H9 (cell line): ENCODE measurements around the gene OR2L2. TPM values are rescaled to one million over a fixed set of nuclear protein-coding genes. Genes with fewer than 3 reads are reported as not detected.

Experiments used
- DNase-seq: peaks from one replicate; pipeline ENCODE4 v3.0.0-alpha.2; 2017
- H2AFZ ChIP-seq: one replicate; pipeline ENCODE4 v1.6.1; 2013; ENCODE audit warnings: mild to moderate bottlenecking, low read length, control low read depth, moderate library complexity
- H2AK5ac ChIP-seq: 2 replicates; pipeline ENCODE4 v1.6.1; 2013; ENCODE audit warnings: low read length, control low read depth, mixed read lengths; ENCODE audit not compliant: insufficient read length
- H2BK120ac ChIP-seq: one replicate; pipeline ENCODE4 v1.6.1; 2013; ENCODE audit warnings: low read depth, mild to moderate bottlenecking, low read length, control low read depth, inconsistent platforms; ENCODE audit not compliant: poor library complexity, severe bottlenecking
- H2BK12ac ChIP-seq: 2 replicates; pipeline ENCODE4 v1.6.1; 2013; ENCODE audit warnings: low read length, control low read depth, mixed read lengths, low read depth; ENCODE audit not compliant: insufficient read length
- H2BK15ac ChIP-seq: 2 replicates; pipeline ENCODE4 v1.6.1; 2013; ENCODE audit warnings: low read depth, low read length, control low read depth
- H2BK20ac ChIP-seq: one replicate; pipeline ENCODE4 v1.6.1; 2013; ENCODE audit warnings: low read depth, mild to moderate bottlenecking, low read length, control low read depth, inconsistent platforms; ENCODE audit not compliant: poor library complexity, severe bottlenecking
- H2BK5ac ChIP-seq: 2 replicates; pipeline ENCODE4 v1.6.1; 2013; ENCODE audit warnings: low read length, control low read depth, mixed read lengths; ENCODE audit not compliant: insufficient read length
- H3K14ac ChIP-seq: 2 replicates; pipeline ENCODE4 v1.6.1; 2013; ENCODE audit warnings: low read length, control low read depth; ENCODE audit not compliant: insufficient read depth
- H3K18ac ChIP-seq: 2 replicates; pipeline ENCODE4 v1.6.1; 2013; ENCODE audit warnings: low read depth, mild to moderate bottlenecking, mixed read lengths, low read length, control low read depth; ENCODE audit not compliant: insufficient read length
- H3K23ac ChIP-seq: 2 replicates; pipeline ENCODE4 v1.6.1; 2013; ENCODE audit warnings: low read length, control low read depth, mixed read lengths, low read depth; ENCODE audit not compliant: insufficient read length
- H3K23me2 ChIP-seq: 2 replicates; pipeline ENCODE4 v1.6.1; 2013; ENCODE audit warnings: low read depth, mild to moderate bottlenecking, mixed read lengths, low read length, control low read depth; ENCODE audit not compliant: insufficient read length, poor library complexity, severe bottlenecking
- H3K27ac ChIP-seq: 2 replicates; pipeline ENCODE4 v1.5.1; 2013; ENCODE audit warnings: low read length, control low read depth, mixed read lengths, low read depth; ENCODE audit not compliant: insufficient read length
- H3K27me3 ChIP-seq: 2 replicates; pipeline ENCODE4 v1.6.1; 2013; ENCODE audit warnings: low read length, control low read depth, inconsistent platforms; ENCODE audit not compliant: insufficient read depth
- H3K4ac ChIP-seq: 2 replicates; pipeline ENCODE4 v1.6.1; 2013; ENCODE audit warnings: low read depth, mild to moderate bottlenecking, control low read depth, inconsistent platforms, low read length, moderate library complexity
- H3K4me1 ChIP-seq: 2 replicates; pipeline ENCODE4 v1.6.1; 2013; ENCODE audit warnings: low read length, control low read depth, inconsistent platforms; ENCODE audit not compliant: insufficient read depth
- H3K4me2 ChIP-seq: 2 replicates; pipeline ENCODE4 v1.6.1; 2013; ENCODE audit warnings: low read length, control low read depth, mixed read lengths; ENCODE audit not compliant: insufficient read length, insufficient read depth
- H3K56ac ChIP-seq: 2 replicates; pipeline ENCODE4 v1.6.1; 2013; ENCODE audit warnings: low read depth, mild to moderate bottlenecking, mixed read lengths, low read length, control low read depth; ENCODE audit not compliant: insufficient read length
- H3K79me1 ChIP-seq: 2 replicates; pipeline ENCODE4 v1.6.1; 2013; ENCODE audit warnings: low read depth, mild to moderate bottlenecking, moderate library complexity, low read length, control low read depth, inconsistent platforms; ENCODE audit not compliant: insufficient read depth, poor library complexity, severe bottlenecking
- H3K79me2 ChIP-seq: 2 replicates; pipeline ENCODE4 v1.6.1; 2013; ENCODE audit warnings: low read length, control low read depth, inconsistent platforms; ENCODE audit not compliant: insufficient read depth
- H3K9ac ChIP-seq: 2 replicates; pipeline ENCODE4 v1.6.1; 2013; ENCODE audit warnings: low read length, control low read depth, mixed read lengths; ENCODE audit not compliant: insufficient read length; ENCODE audit errors: extremely low read depth
- H3K9me3 ChIP-seq: one replicate; pipeline ENCODE4 v1.6.1; 2013; ENCODE audit warnings: low read depth, low read length, inconsistent platforms; ENCODE audit not compliant: control insufficient read depth
- H3T11ph ChIP-seq: one replicate; pipeline ENCODE4 v1.6.1; 2013; ENCODE audit warnings: mild to moderate bottlenecking, low read length, control low read depth, inconsistent platforms
- H4K20me1 ChIP-seq: one replicate; pipeline ENCODE4 v1.6.1; 2013; ENCODE audit not compliant: control insufficient read depth, insufficient read length, insufficient read depth
- H4K5ac ChIP-seq: 2 replicates; pipeline ENCODE4 v1.6.1; 2013; ENCODE audit warnings: low read depth, mild to moderate bottlenecking, mixed read lengths, low read length, control low read depth; ENCODE audit not compliant: insufficient read length
- H4K8ac ChIP-seq: replicated peaks from 2 replicates; pipeline ENCODE4 v1.6.1; 2013; ENCODE audit warnings: low read length, control low read depth, mixed read lengths, low read depth; ENCODE audit not compliant: insufficient read length
- H4K91ac ChIP-seq: 2 replicates; pipeline ENCODE4 v1.6.1; 2013; ENCODE audit warnings: low read depth, mild to moderate bottlenecking, moderate library complexity, mixed read lengths, low read length, control low read depth; ENCODE audit not compliant: insufficient read length
- H3K27ac Mint-ChIP-seq, 3 experiments: 2 replicates in 2 of 3; 3 replicates in 1 of 3; pipeline ENCODE4 v1.8.0; 2020 to 2021; ENCODE audit warnings: mixed read lengths in 3 of 3, mild to moderate bottlenecking in 1 of 3, moderate library complexity in 1 of 3
- H3K27me3 Mint-ChIP-seq: 2 replicates; pipeline ENCODE4 v1.8.0; 2021; ENCODE audit warnings: low read depth, mild to moderate bottlenecking, moderate library complexity, mixed read lengths
- H3K36me3 Mint-ChIP-seq, 3 experiments: 2 replicates in 2 of 3; 3 replicates in 1 of 3; pipeline ENCODE4 v1.8.0; 2020 to 2021; ENCODE audit warnings: low read depth in 3 of 3, mixed read lengths in 3 of 3; ENCODE audit not compliant: insufficient read depth in 1 of 3
- H3K4me1 Mint-ChIP-seq, 2 experiments: 2 replicates each; pipeline ENCODE4 v1.8.0; 2020; ENCODE audit warnings: mixed read lengths in 2 of 2
- H3K4me3 Mint-ChIP-seq, 2 experiments: 2 replicates in 1 of 2; 3 replicates in 1 of 2; pipeline ENCODE4 v1.8.0; 2020 to 2021; ENCODE audit warnings: mild to moderate bottlenecking in 2 of 2, mixed read lengths in 2 of 2, moderate library complexity in 1 of 2
- H3K9me3 Mint-ChIP-seq, 2 experiments: 2 replicates in 1 of 2; 3 replicates in 1 of 2; pipeline ENCODE4 v1.8.0; 2020; ENCODE audit warnings: mild to moderate bottlenecking in 2 of 2, mixed read lengths in 2 of 2, moderate library complexity in 1 of 2
- WGBS: extraction: QIAGEN DNeasy Blood & Tissue Kit; methylation state at CpG from one replicate; pipeline ENCODE4 v1.1.7; 2013; ENCODE audit warnings: missing lambda C conversion rate, low lambda C conversion rate, mixed read lengths; ENCODE audit not compliant: insufficient read length; ENCODE audit errors: extremely low coverage; 5-methylcytosine and 5-hydroxymethylcytosine counted together
- total RNA-seq: library from RNA; stranded (reverse); gene quantifications from 2 replicates; pipeline ENCODE4 v1.2.1, GENCODE V29; 2021
- TF ChIP-seq, protein P1 (sequence below): fragments of 200-600 bp; sonication (generic); conservative IDR thresholded peaks from 3 replicates; pipeline ENCODE4 v1.8.0; 2021; ENCODE audit warnings: antibody characterized with exemption, mild to moderate bottlenecking

The OR2L2 gene
- total RNA-seq, 1 experiment from 2014 or later = not detected

- Histone ChIP-seq H4K20me1 (no peaks in the 10 kb centered on the region), H4K91ac (no peak overlapping the region), H3K18ac (no peak overlapping the region), H2AFZ (no peak overlapping the region), H3K4me1 (no peaks in the 10 kb centered on the region), H3K9ac (no peak overlapping the region), H3K23me2 (no peaks in the 10 kb centered on the region), H4K8ac (no peak overlapping the region), H3K27me3 (no peaks in the 10 kb centered on the region), H3K4me2 (no peak overlapping the region), H3T11ph (no peak overlapping the region), H3K9me3 (peaks cover 62% of the 10 kb centered on the region), H3K23ac (no peak overlapping the region), H3K79me2 (no peaks in the 10 kb centered on the region), H3K27ac (no peak overlapping the region), H3K14ac (no peak overlapping the region), H3K4ac (no peak overlapping the region), H2AK5ac (no peak overlapping the region), H2BK20ac (no peak overlapping the region), H3K56ac (no peak overlapping the region), H2BK5ac (no peak overlapping the region), H2BK15ac (no peak overlapping the region), H3K79me1 (no peaks in the 10 kb centered on the region), H2BK12ac (no peak overlapping the region), H4K5ac (no peak overlapping the region), H2BK120ac (no peak overlapping the region)
- H3K9me3 Mint-ChIP-seq = peaks cover 67 to 73% of the 10 kb centered on the region in 2 experiments
- peaks cover 0 to 25% (median 10%) of the 10 kb centered on the region in 3 experiments; a peak in 5 of 7 replicates for H3K36me3 Mint-ChIP-seq
- no CpG with 5 or more reads among the region's 1 CpG for WGBS
- no peak overlapping the region for H3K27ac Mint-ChIP-seq
- TF ChIP-seq, protein P1, sequence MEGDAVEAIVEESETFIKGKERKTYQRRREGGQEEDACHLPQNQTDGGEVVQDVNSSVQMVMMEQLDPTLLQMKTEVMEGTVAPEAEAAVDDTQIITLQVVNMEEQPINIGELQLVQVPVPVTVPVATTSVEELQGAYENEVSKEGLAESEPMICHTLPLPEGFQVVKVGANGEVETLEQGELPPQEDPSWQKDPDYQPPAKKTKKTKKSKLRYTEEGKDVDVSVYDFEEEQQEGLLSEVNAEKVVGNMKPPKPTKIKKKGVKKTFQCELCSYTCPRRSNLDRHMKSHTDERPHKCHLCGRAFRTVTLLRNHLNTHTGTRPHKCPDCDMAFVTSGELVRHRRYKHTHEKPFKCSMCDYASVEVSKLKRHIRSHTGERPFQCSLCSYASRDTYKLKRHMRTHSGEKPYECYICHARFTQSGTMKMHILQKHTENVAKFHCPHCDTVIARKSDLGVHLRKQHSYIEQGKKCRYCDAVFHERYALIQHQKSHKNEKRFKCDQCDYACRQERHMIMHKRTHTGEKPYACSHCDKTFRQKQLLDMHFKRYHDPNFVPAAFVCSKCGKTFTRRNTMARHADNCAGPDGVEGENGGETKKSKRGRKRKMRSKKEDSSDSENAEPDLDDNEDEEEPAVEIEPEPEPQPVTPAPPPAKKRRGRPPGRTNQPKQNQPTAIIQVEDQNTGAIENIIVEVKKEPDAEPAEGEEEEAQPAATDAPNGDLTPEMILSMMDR = no peak
- no peak overlapping the region for H3K4me3 Mint-ChIP-seq
- DNase-seq = no peak
- H3K4me1 Mint-ChIP-seq = no peaks in the 10 kb centered on the region
- H3K27me3 Mint-ChIP-seq = peaks cover 1% of the 10 kb centered on the region; the same call in 1 of the 2 replicates
Measured at GRCh38 chr1:248000169-248000568, 29.7 kb upstream of the OR2L2 start.
